ENCODE results near the gene CXCR3.
"Not testable (repeated sequence)": the region's sequence is repeated elsewhere in the genome, so short reads cannot be mapped to it uniquely, and the experiment has no call there.

The CXCR3 gene

GRCh38 chrX:71609095-71609750, 9.1 kb downstream of the CXCR3 start:
- DNase-seq (ENCODE audit: low spot score) = no peak

GRCh38 chrX:71607488-71607887, 10.8 kb downstream of the CXCR3 start:
- no peak for DNase-seq (ENCODE audit: low spot score)

- DNase-seq (ENCODE audit: low spot score) = no peak
Measured at GRCh38 chrX:71606536-71607216, 11.6 kb downstream of the CXCR3 start.

GRCh38 chrX:71604796-71605568, 13.3 kb downstream of the CXCR3 start:
- DNase-seq (ENCODE audit: low spot score) = no peak

- DNase-seq (ENCODE audit: low spot score) = no peak
Measured at GRCh38 chrX:71604141-71604540, 14.2 kb downstream of the CXCR3 start.

- no peak for DNase-seq (ENCODE audit: low spot score)
Measured at GRCh38 chrX:71603618-71604017, 14.7 kb downstream of the CXCR3 start.

- DNase-seq (ENCODE audit: low spot score) = no peak
Measured at GRCh38 chrX:71599965-71600364, 18.3 kb downstream of the CXCR3 start.

- not testable (repeated sequence) for DNase-seq (ENCODE audit: low spot score)
Measured at GRCh38 chrX:71593210-71593609, 25.1 kb downstream of the CXCR3 start.

GRCh38 chrX:71586929-71587328, 31.4 kb downstream of the CXCR3 start:
- no peak for DNase-seq (ENCODE audit: low spot score)

- DNase-seq (ENCODE audit: low spot score) = no peak
Measured at GRCh38 chrX:71581210-71581609, 37.1 kb downstream of the CXCR3 start.

- DNase-seq (ENCODE audit: low spot score) = no peak
Measured at GRCh38 chrX:71579990-71580380, 38.3 kb downstream of the CXCR3 start.

GRCh38 chrX:71579136-71579989, 38.9 kb downstream of the CXCR3 start:
- no peak for DNase-seq (ENCODE audit: low spot score)

GRCh38 chrX:71578253-71579135, 39.8 kb downstream of the CXCR3 start, which contains the start of gene GCNA:
Gene GCNA, plus strand, starts transcription at chrX:71578437. Its CDS starts 2,385 bp downstream, at chrX:71580822.
- no peak for DNase-seq (ENCODE audit: low spot score)

GRCh38 chrX:71577682-71578081, 40.6 kb downstream of the CXCR3 start:
- DNase-seq (ENCODE audit: low spot score) = no peak

- no peak for DNase-seq (ENCODE audit: low spot score)
Measured at GRCh38 chrX:71573590-71573989, 44.7 kb downstream of the CXCR3 start.

- not testable (repeated sequence) for DNase-seq (ENCODE audit: low spot score)
Measured at GRCh38 chrX:71571390-71571789, 46.9 kb downstream of the CXCR3 start.

Data from hematopoietic multipotent progenitor cell treated with erythropoietin and hydrocortisone succinate and interleukin-3 and kit ligand, for 17 days (in vitro differentiated cells).